Fibroblast of mammary gland (primary cell): Measurements from ENCODE around the gene PUSL1.

Experiments
- DNase-seq: peaks from one replicate; pipeline ENCODE4 v3.0.0-alpha.2; 2010; ENCODE audit warnings: low read depth
- H3K4me3 ChIP-seq: 2 replicates; pipeline ENCODE4 v1.5.1; 2011; ENCODE audit warnings: low read depth, mild to moderate bottlenecking, low read length, moderate library complexity; ENCODE audit not compliant: control insufficient read depth
- CTCF ChIP-seq: conservative IDR thresholded peaks from 2 replicates; pipeline ENCODE4 v1.5.1; 2011; ENCODE audit warnings: low read depth, low read length, inconsistent platforms; ENCODE audit not compliant: control insufficient read depth, insufficient read depth

Gene PUSL1

GRCh38 chr1:1272341-1273208, 35.8 kb upstream of the PUSL1 start:
- TF ChIP-seq CTCF, result no peak
- DNase-seq, result no peak
- H3K4me3 ChIP-seq, result peak overlapping the region; percentile 76

GRCh38 chr1:1273209-1273511, 35.2 kb upstream of the PUSL1 start:
- no peak for TF ChIP-seq CTCF
- no peak for DNase-seq

GRCh38 chr1:1273512-1274298, 34.7 kb upstream of the PUSL1 start, which contains the start of gene UBE2J2:
UBE2J2 (minus strand) TSS chr1:1273854; CDS start chr1:1267992, 5,862 bp downstream.
- TF ChIP-seq CTCF, result no peak
- DNase-seq, result peak; percentile 89
- H3K4me3 ChIP-seq, result peak within 1 kb of the TSS; percentile 76

More at GRCh38 chr1:1273209-1273511, 35.2 kb upstream of the PUSL1 start:
- peak overlapping the region; percentile 76 for H3K4me3 ChIP-seq

- peak overlapping the region; percentile 60 for H3K4me3 ChIP-seq
- no peak for DNase-seq
- no peak for TF ChIP-seq CTCF
These were observed 34.0 kb upstream of the PUSL1 start for GRCh38 chr1:1274299-1274930.

- H3K4me3 ChIP-seq, result no peak overlapping the region
- DNase-seq, result no peak
- TF ChIP-seq CTCF, result no peak
These were observed 33.4 kb upstream of the PUSL1 start for GRCh38 chr1:1274931-1275431.

GRCh38 chr1:1275836-1276235, 32.6 kb upstream of the PUSL1 start:
- DNase-seq, result no peak
- no peak overlapping the region for H3K4me3 ChIP-seq
- TF ChIP-seq CTCF, result no peak
